Trophoblast cell (in vitro differentiated cells and primary cell): Measurements from ENCODE around the gene CHST2.
"Not testable (repeated sequence)": the region's sequence is repeated elsewhere in the genome, so short reads cannot be mapped to it uniquely, and the experiment has no call there.

Experiments
- DNase-seq, 2 donors: peaks; one replicate each; pipeline ENCODE4 v3.0.0-alpha.2; 2016
- H2AFZ ChIP-seq: 2 replicates; pipeline ENCODE4 v1.6.1; 2013; ENCODE audit warnings: low read length, moderate library complexity, mild to moderate bottlenecking; ENCODE audit not compliant: insufficient read depth, poor library complexity
- H2AK5ac ChIP-seq: 2 replicates; pipeline ENCODE4 v1.6.1; 2013; ENCODE audit warnings: mild to moderate bottlenecking, low read length
- H2BK120ac ChIP-seq: 2 replicates; pipeline ENCODE4 v1.6.1; 2013; ENCODE audit warnings: low read length, mild to moderate bottlenecking, moderate library complexity; ENCODE audit not compliant: insufficient read depth, poor library complexity
- H2BK12ac ChIP-seq: 2 replicates; pipeline ENCODE4 v1.6.1; 2013; ENCODE audit warnings: mild to moderate bottlenecking, low read length, moderate library complexity
- H2BK5ac ChIP-seq: 2 replicates; pipeline ENCODE4 v1.6.1; 2013; ENCODE audit warnings: low read length, low read depth, moderate library complexity, mild to moderate bottlenecking; ENCODE audit not compliant: poor library complexity
- H3K14ac ChIP-seq: 2 replicates; pipeline ENCODE4 v1.6.1; 2013; ENCODE audit warnings: mild to moderate bottlenecking, low read length
- H3K18ac ChIP-seq: 2 replicates; pipeline ENCODE4 v1.6.1; 2013; ENCODE audit warnings: mild to moderate bottlenecking, low read length
- H3K23ac ChIP-seq: 2 replicates; pipeline ENCODE4 v1.6.1; 2013; ENCODE audit warnings: low read length
- H3K27ac ChIP-seq: 2 replicates; pipeline ENCODE4 v1.5.1; 2013; ENCODE audit warnings: low read depth, mild to moderate bottlenecking, inconsistent platforms, low read length, moderate library complexity
- H3K27me3 ChIP-seq: 2 replicates; pipeline ENCODE4 v1.6.1; 2013; ENCODE audit warnings: inconsistent platforms, mild to moderate bottlenecking, low read length, moderate library complexity; ENCODE audit not compliant: insufficient read depth
- H3K36me3 ChIP-seq, 2 experiments: 1 replicate in 1 of 2; 2 replicates in 1 of 2; pipeline ENCODE4 v1.6.1; 2013; ENCODE audit warnings: low read length in 2 of 2, mild to moderate bottlenecking in 2 of 2, moderate library complexity in 1 of 2; ENCODE audit not compliant: insufficient read depth in 2 of 2, control insufficient read depth in 1 of 2
- H3K4ac ChIP-seq: 2 replicates; pipeline ENCODE4 v1.6.1; 2013; ENCODE audit warnings: low read depth, mild to moderate bottlenecking, low read length, moderate library complexity
- H3K4me1 ChIP-seq, 2 experiments: 1 replicate in 1 of 2; 2 replicates in 1 of 2; pipeline ENCODE4 v1.6.1; 2013; ENCODE audit warnings: low read length in 2 of 2, mild to moderate bottlenecking in 2 of 2, moderate library complexity in 1 of 2; ENCODE audit not compliant: insufficient read depth in 2 of 2, control insufficient read depth in 1 of 2
- H3K4me2 ChIP-seq: 2 replicates; pipeline ENCODE4 v1.6.1; 2013; ENCODE audit warnings: inconsistent platforms, mild to moderate bottlenecking, low read length, moderate library complexity
- H3K4me3 ChIP-seq: 2 replicates; pipeline ENCODE4 v1.5.1; 2013; ENCODE audit warnings: mild to moderate bottlenecking, low read depth, low read length, inconsistent platforms
- H3K79me1 ChIP-seq: one replicate; pipeline ENCODE4 v1.6.1; 2013; ENCODE audit warnings: low read length
- H3K79me2 ChIP-seq: 2 replicates; pipeline ENCODE4 v1.6.1; 2013; ENCODE audit warnings: low read length, mild to moderate bottlenecking; ENCODE audit not compliant: control insufficient read depth, insufficient read depth, poor library complexity
- H3K9ac ChIP-seq: 2 replicates; pipeline ENCODE4 v1.6.1; 2013; ENCODE audit warnings: mild to moderate bottlenecking, low read length
- H3K9me3 ChIP-seq: 2 replicates; pipeline ENCODE4 v1.6.1; 2013; ENCODE audit warnings: low read depth, mild to moderate bottlenecking, control low read depth, inconsistent platforms, low read length; ENCODE audit not compliant: insufficient read depth
- H4K12ac ChIP-seq: 2 replicates; pipeline ENCODE4 v1.6.1; 2013; ENCODE audit warnings: low read depth, mild to moderate bottlenecking, low read length, moderate library complexity
- H4K8ac ChIP-seq: 2 replicates; pipeline ENCODE4 v1.6.1; 2013; ENCODE audit warnings: low read depth, mild to moderate bottlenecking, low read length, moderate library complexity
- H4K91ac ChIP-seq: one replicate; pipeline ENCODE4 v1.6.1; 2013; ENCODE audit warnings: low read depth, mild to moderate bottlenecking, low read length, moderate library complexity
- WGBS: extraction: QIAGEN DNeasy Blood & Tissue Kit; methylation state at CpG from one replicate; pipeline ENCODE4 v1.1.7; 2013; ENCODE audit warnings: missing lambda C conversion rate; ENCODE audit not compliant: insufficient read length, insufficient coverage; ENCODE audit errors: extremely low coverage; 5-methylcytosine and 5-hydroxymethylcytosine counted together

The CHST2 gene

DNA sequence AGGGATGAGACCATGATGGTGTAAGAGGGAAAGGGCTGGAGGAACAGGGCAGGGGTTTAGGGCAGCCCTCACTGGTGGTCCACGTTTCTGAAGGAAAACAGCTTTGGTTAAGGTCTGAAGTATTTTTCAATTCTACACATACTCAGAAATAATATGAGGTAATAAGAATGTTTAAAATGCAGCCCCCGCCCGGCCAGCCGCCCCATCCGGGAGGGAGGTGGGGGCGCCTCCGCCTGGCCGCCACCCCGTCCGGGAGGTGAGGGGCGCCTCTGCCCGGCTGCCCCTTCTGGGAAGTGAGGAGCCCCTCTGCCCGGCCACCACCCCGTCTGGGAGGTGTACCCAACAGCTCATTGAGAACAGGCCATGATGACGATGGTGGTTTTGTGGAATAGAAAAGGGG is 46.0 kb upstream of the CHST2 start:
- not testable (repeated sequence) for H3K18ac ChIP-seq, H2AK5ac ChIP-seq, H2BK12ac ChIP-seq, H3K23ac ChIP-seq, H4K12ac ChIP-seq, H3K4ac ChIP-seq, H3K27me3 ChIP-seq, H3K4me3 ChIP-seq, H3K4me2 ChIP-seq, H3K27ac ChIP-seq, H2BK5ac ChIP-seq, H3K79me1 ChIP-seq, H4K8ac ChIP-seq, H3K79me2 ChIP-seq, H2BK120ac ChIP-seq, H3K14ac ChIP-seq, H3K9ac ChIP-seq, H2AFZ ChIP-seq, DNase-seq, H3K4me1 ChIP-seq, H3K36me3 ChIP-seq, H3K9me3 ChIP-seq, H4K91ac ChIP-seq
- no CpG with 5 or more reads among the region's 15 CpGs for WGBS

DNA sequence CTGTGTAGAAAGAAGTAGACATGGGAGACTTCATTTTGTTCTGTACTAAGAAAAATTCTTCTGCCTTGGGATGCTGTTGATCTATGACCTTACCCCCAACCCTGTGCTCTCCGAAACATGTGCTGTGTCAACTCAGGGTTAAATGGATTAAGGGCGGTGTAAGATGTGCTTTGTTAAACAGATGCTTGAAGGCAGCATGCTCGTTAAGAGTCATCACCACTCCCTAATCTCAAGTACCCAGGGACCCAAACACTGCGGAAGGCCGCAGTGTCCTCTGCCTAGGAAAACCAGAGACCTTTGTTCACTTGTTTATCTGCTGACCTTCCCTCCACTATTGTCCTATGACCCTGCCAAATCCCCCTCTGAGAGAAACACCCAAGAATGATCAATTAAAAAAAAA is 45.6 kb upstream of the CHST2 start:
- not testable (repeated sequence) for H4K91ac ChIP-seq, H3K4ac ChIP-seq, H2AFZ ChIP-seq, H3K9ac ChIP-seq, H3K14ac ChIP-seq, H2BK5ac ChIP-seq, H4K8ac ChIP-seq, DNase-seq, H3K4me2 ChIP-seq, H2AK5ac ChIP-seq, H3K79me2 ChIP-seq, H3K4me1 ChIP-seq, H3K4me3 ChIP-seq, H2BK12ac ChIP-seq, H3K23ac ChIP-seq, H3K36me3 ChIP-seq, H3K79me1 ChIP-seq, H2BK120ac ChIP-seq, H3K27me3 ChIP-seq, H4K12ac ChIP-seq, H3K9me3 ChIP-seq, H3K18ac ChIP-seq, H3K27ac ChIP-seq
- no CpG with 5 or more reads among the region's 5 CpGs for WGBS

DNA sequence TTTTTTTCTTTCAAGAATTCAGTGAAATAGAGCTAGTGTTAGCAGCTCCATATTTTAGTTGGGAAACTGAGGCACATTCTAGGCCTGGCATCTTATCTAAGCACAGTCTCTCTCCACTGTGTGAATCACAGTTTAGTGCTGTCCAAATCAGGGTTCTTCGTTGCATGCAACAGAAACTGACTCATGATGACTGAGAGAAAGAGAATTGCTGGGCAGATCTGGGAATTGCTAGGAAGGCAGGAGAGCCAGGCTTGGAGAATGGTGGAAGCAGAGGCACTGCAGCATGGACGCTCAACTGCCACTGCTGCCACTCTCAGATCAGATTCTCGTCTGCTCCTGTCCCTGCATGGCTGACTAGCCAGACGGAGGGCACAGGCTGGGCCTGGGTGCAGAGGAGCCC is 40.7 kb upstream of the CHST2 start:
- Histone ChIP-seq H3K18ac (no peak overlapping the region), H2BK5ac (no peak overlapping the region), H3K4ac (no peak overlapping the region), H4K8ac (no peak overlapping the region), H4K91ac (no peak overlapping the region), H3K36me3 (no peaks in the 10 kb centered on the region), H4K12ac (no peak overlapping the region), H3K79me2 (no peaks in the 10 kb centered on the region), H3K4me2 (no peak overlapping the region), H2AK5ac (no peak overlapping the region), H3K27ac (no peak overlapping the region), H2BK120ac (no peak overlapping the region), H3K27me3 (no peaks in the 10 kb centered on the region), H3K4me3 (no peak overlapping the region), H3K4me1 (no peaks in the 10 kb centered on the region), H3K79me1 (no peaks in the 10 kb centered on the region), H2BK12ac (no peak overlapping the region), H2AFZ (no peak overlapping the region), H3K23ac (no peak overlapping the region), H3K9me3 (no peaks in the 10 kb centered on the region), H3K9ac (no peak overlapping the region), H3K14ac (no peak overlapping the region)
- WGBS: no CpG with 5 or more reads among the region's 4 CpGs
- DNase-seq: peak; percentile 13 to 57

DNA sequence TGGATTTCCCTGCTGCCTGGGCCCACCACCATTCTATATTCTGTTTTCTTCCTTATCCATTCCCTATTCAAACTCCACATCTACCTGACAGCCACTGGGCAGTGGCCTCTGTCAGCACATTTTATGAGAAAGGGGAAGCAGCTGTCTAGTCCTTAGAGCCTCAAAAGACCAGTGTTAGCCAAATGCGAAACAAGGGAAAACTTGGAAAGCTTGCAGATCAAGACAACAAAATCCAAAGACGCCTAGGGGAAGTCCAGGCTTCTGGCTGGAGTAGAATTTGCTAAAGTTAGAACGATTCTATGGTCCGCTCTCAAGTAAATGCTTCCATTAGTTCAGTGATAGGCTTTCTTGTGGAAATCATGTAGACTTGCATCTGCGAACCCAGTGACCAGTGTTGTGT is 39.4 kb upstream of the CHST2 start:
- H2BK12ac ChIP-seq: no peak overlapping the region
- no peak overlapping the region for H3K18ac ChIP-seq
- peaks cover 0 to 2% of the 10 kb centered on the region in 2 experiments for H3K4me1 ChIP-seq
- no peak overlapping the region for H3K9ac ChIP-seq
- no peak overlapping the region for H3K14ac ChIP-seq
- no peak overlapping the region for H3K4me2 ChIP-seq
- H3K79me1 ChIP-seq: no peaks in the 10 kb centered on the region
- no peak overlapping the region for H4K8ac ChIP-seq
- no CpG with 5 or more reads among the region's 5 CpGs for WGBS
- H4K12ac ChIP-seq: no peak overlapping the region
- no peak overlapping the region for H4K91ac ChIP-seq
- no peaks in the 10 kb centered on the region for H3K27me3 ChIP-seq
- H3K79me2 ChIP-seq: no peaks in the 10 kb centered on the region
- H3K23ac ChIP-seq: no peak overlapping the region
- no peak for DNase-seq
- H3K4me3 ChIP-seq: no peak overlapping the region
- no peak overlapping the region for H3K4ac ChIP-seq
- H2AFZ ChIP-seq: no peak overlapping the region
- no peaks in the 10 kb centered on the region for H3K36me3 ChIP-seq
- H3K9me3 ChIP-seq: peaks cover 6% of the 10 kb centered on the region
- no peak overlapping the region for H2AK5ac ChIP-seq
- no peak overlapping the region for H3K27ac ChIP-seq
- H2BK5ac ChIP-seq: no peak overlapping the region
- H2BK120ac ChIP-seq: no peak overlapping the region
